Measurements from ENCODE around the gene JAG2. TPM values are rescaled to one million over a fixed set of nuclear protein-coding genes. Genes with fewer than 3 reads are reported as not detected.

The JAG2 gene
- total RNA-seq, 1 experiment from 2014 or later, result 43.7 TPM

DNA sequence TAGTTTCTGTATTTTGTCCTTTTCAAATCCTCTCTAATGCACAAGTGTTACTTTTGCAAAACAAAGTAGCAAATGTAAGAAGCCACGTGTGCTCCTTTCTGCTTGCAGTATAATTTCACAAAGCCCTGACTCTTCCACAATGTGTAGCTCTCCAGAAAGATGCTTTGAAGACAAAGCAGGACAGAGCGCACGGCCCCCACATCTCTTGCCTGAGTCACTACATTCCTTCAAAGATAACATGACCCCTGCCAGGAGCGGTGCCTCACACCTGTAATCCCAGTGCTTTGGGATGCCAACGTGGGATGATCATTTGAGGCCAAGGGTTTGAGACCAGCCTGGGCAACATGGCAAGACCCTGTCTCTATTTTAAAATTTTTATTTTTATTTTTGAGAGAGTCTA, 40.5 kb downstream of the JAG2 start:
- Histone ChIP-seq H3K27ac (ENCODE audit: low read length) (no peak overlapping the region), H3K27me3 (ENCODE audit: control insufficient read depth, insufficient read depth, low read length) (no peaks in the 10 kb centered on the region), H3K36me3 (ENCODE audit: control insufficient read depth, insufficient read depth, low read length) (no peaks in the 10 kb centered on the region), H3K9me3 (ENCODE audit: control insufficient read depth, insufficient read depth, low read depth, low read length) (no peaks in the 10 kb centered on the region), H3K4me1 (ENCODE audit: control insufficient read depth, insufficient read depth, low read length) (no peaks in the 10 kb centered on the region), H3K4me3 (ENCODE audit: low read depth in 2 of 2, low read length in 2 of 2) (no peak overlapping the region)
- in situ Hi-C loops (cut with HindIII; ENCODE audit: low pct_unique_long_range_greater_than_20kb, low sequenced_read_pairs), result no loop called here
- CTCF ChIA-PET, result interaction anchor here (0.7 kb wide), 1 partner anchor 11 kb away, joined by 5 read pairs; no protein-coding TSS in a partner anchor
- intact Hi-C loops (cut with micrococcal nuclease; ENCODE audit: unreplicated experiment), result no loop called here
- ATAC-seq (no peak), DNase-seq (ENCODE audit: low read depth, low spot score) (no peak)
- POLR2A ChIA-PET, result no interaction called here
- TF ChIP-seq SIN3A (IDR thresholded peaks at IDR 0.05; ENCODE audit: borderline replicate concordance, insufficient read depth, low read depth, low read length), result no peak
- TF ChIP-seq, protein P1, sequence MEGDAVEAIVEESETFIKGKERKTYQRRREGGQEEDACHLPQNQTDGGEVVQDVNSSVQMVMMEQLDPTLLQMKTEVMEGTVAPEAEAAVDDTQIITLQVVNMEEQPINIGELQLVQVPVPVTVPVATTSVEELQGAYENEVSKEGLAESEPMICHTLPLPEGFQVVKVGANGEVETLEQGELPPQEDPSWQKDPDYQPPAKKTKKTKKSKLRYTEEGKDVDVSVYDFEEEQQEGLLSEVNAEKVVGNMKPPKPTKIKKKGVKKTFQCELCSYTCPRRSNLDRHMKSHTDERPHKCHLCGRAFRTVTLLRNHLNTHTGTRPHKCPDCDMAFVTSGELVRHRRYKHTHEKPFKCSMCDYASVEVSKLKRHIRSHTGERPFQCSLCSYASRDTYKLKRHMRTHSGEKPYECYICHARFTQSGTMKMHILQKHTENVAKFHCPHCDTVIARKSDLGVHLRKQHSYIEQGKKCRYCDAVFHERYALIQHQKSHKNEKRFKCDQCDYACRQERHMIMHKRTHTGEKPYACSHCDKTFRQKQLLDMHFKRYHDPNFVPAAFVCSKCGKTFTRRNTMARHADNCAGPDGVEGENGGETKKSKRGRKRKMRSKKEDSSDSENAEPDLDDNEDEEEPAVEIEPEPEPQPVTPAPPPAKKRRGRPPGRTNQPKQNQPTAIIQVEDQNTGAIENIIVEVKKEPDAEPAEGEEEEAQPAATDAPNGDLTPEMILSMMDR (IDR thresholded peaks at IDR 0.05), result no peak
- TF ChIP-seq, protein P2, sequence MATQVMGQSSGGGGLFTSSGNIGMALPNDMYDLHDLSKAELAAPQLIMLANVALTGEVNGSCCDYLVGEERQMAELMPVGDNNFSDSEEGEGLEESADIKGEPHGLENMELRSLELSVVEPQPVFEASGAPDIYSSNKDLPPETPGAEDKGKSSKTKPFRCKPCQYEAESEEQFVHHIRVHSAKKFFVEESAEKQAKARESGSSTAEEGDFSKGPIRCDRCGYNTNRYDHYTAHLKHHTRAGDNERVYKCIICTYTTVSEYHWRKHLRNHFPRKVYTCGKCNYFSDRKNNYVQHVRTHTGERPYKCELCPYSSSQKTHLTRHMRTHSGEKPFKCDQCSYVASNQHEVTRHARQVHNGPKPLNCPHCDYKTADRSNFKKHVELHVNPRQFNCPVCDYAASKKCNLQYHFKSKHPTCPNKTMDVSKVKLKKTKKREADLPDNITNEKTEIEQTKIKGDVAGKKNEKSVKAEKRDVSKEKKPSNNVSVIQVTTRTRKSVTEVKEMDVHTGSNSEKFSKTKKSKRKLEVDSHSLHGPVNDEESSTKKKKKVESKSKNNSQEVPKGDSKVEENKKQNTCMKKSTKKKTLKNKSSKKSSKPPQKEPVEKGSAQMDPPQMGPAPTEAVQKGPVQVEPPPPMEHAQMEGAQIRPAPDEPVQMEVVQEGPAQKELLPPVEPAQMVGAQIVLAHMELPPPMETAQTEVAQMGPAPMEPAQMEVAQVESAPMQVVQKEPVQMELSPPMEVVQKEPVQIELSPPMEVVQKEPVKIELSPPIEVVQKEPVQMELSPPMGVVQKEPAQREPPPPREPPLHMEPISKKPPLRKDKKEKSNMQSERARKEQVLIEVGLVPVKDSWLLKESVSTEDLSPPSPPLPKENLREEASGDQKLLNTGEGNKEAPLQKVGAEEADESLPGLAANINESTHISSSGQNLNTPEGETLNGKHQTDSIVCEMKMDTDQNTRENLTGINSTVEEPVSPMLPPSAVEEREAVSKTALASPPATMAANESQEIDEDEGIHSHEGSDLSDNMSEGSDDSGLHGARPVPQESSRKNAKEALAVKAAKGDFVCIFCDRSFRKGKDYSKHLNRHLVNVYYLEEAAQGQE (IDR thresholded peaks at IDR 0.05; ENCODE audit: insufficient read depth in 1 of 2, low read depth in 2 of 2, low read length in 1 of 2), result no peak
- no TSS peak for BruUV-seq (replicated peaks)

DNA sequence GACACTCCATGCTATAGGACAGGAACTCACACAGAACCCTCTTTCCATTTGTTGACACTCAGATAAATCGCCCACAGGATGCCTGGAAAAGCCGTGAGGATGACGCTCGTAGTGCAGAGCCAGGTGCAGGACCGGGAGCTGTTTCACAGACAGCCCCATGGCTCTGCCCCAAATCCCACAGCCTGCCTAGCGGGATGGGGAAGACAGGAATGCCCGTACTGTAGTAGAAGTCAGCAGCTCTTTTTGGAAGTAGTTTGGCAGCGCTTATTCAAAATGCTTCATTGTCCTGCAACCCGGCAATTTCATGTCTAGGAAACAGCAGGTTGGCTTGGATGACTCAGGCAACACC, 41.6 kb downstream of the JAG2 start:
- BruUV-seq (replicated peaks), result no TSS peak
- ChIA-PET POLR2A (no interaction called here), CTCF (no interaction called here)
- TF ChIP-seq POLR2AphosphoS5 (IDR thresholded peaks at IDR 0.05; ENCODE audit: low read depth, low read length) (no peak), TCF7L2 (IDR thresholded peaks at IDR 0.05; ENCODE audit: low read depth, low read length) (no peak), SIN3A (IDR thresholded peaks at IDR 0.05; ENCODE audit: borderline replicate concordance, insufficient read depth, low read depth, low read length) (no peak)
- TF ChIP-seq, protein P1 (IDR thresholded peaks at IDR 0.05), result no peak
- TF ChIP-seq, protein P2 (IDR thresholded peaks at IDR 0.05; ENCODE audit: insufficient read depth in 1 of 2, low read depth in 2 of 2, low read length in 1 of 2), result no peak
- Histone ChIP-seq H3K27me3 (ENCODE audit: control insufficient read depth, insufficient read depth, low read length) (no peaks in the 10 kb centered on the region), H3K4me1 (ENCODE audit: control insufficient read depth, insufficient read depth, low read length) (no peaks in the 10 kb centered on the region), H3K9me3 (ENCODE audit: control insufficient read depth, insufficient read depth, low read depth, low read length) (no peaks in the 10 kb centered on the region), H3K36me3 (ENCODE audit: control insufficient read depth, insufficient read depth, low read length) (no peaks in the 10 kb centered on the region), H3K27ac (ENCODE audit: low read length) (no peak overlapping the region), H3K4me3 (ENCODE audit: low read depth in 2 of 2, low read length in 2 of 2) (no peak overlapping the region)
- in situ Hi-C loops (cut with HindIII; ENCODE audit: low pct_unique_long_range_greater_than_20kb, low sequenced_read_pairs) (no loop called here), intact Hi-C loops (cut with micrococcal nuclease; ENCODE audit: unreplicated experiment) (no loop called here)
- DNase-seq (ENCODE audit: low read depth, low spot score), result no peak
- no peak for ATAC-seq

All from Panc1 (cell line).